K562 (cell line): Measurements from ENCODE around the gene PDZRN4. TPM values are rescaled to one million over a fixed set of nuclear protein-coding genes. Genes with fewer than 3 reads are reported as not detected.

Experiments used
- ATAC-seq: fragments of 200-7000 bp; cut with Tn5 transposase; 3 replicates; pipeline ENCODE4 v1.9.1; 2020; ENCODE audit warnings: moderate library complexity
- BruUV-seq: library from RNA; stranded (reverse); fragments of 400-500 nt; replicated peaks from 2 replicates; lab custom pipeline; 2021; lab: Mats Ljungman, UMichigan
- CTCF ChIA-PET: fragments of 300-600 bp; formaldehyde crosslinking; extraction: SDS; loops from one replicate; lab custom pipeline; 2021; ENCODE audit warnings: low intra/inter-chr PET ratio; lab: Yijun Ruan, JAX
- POLR2A ChIA-PET: fragments of 300-600, 350-650 bp; sonication (Branson Sonifier 250); formaldehyde crosslinking; extraction: SDS; loops from one replicate; lab custom pipeline; 2021; ENCODE audit warnings: antibody characterized with exemption, inconsistent platforms; lab: Yijun Ruan, JAX
- DNase-seq, 4 experiments: peaks; one replicate each; pipeline versions ENCODE4 v3.0.0 to v3.0.0-alpha.2; 2011 to 2018; ENCODE audit warnings: low spot score in 3 of 4, mixed read lengths in 3 of 4; ENCODE audit errors: extremely low read depth in 1 of 4
- FAIRE-seq: peaks from 2 replicates; lab custom pipeline; 2011; peaks lifted over from hg19 to GRCh38; lab: Jason Lieb, UNC
- H2AFZ ChIP-seq: 2 replicates; pipeline ENCODE4 v1.6.0; 2011; ENCODE audit warnings: low read depth, low read length, control low read depth, inconsistent platforms
- H3K27ac ChIP-seq: fragments of 200-600 bp; 3 replicates; pipeline ENCODE4 v1.8.0; 2011; ENCODE audit warnings: low read depth, mild to moderate bottlenecking, control low read depth, inconsistent platforms, low read length, moderate library complexity, mixed read lengths; ENCODE audit errors: extremely low read depth
- H3K27me3 ChIP-seq, 2 experiments: fragments of 300-600 bp in 1 of 2; 2 replicates in 1 of 2; 3 replicates in 1 of 2; pipeline versions ENCODE4 v1.6.0 to v1.8.0; 2011; ENCODE audit warnings: inconsistent platforms in 2 of 2, low read length in 2 of 2, mild to moderate bottlenecking in 1 of 2, mixed read lengths in 1 of 2, moderate library complexity in 1 of 2; ENCODE audit not compliant: control insufficient read depth in 2 of 2, insufficient read depth in 2 of 2
- H3K36me3 ChIP-seq: fragments of 300-600 bp; 3 replicates; pipeline ENCODE4 v1.8.0; 2011; ENCODE audit warnings: mild to moderate bottlenecking, low read length, inconsistent platforms; ENCODE audit not compliant: control insufficient read depth, insufficient read depth
- H3K4me1 ChIP-seq, 2 experiments: fragments of 200-600 bp in 1 of 2; replicated peaks in 1 of 2; 2 replicates in 1 of 2; 3 replicates in 1 of 2; pipeline versions ENCODE4 v1.5.1 to v1.8.0; 2011; ENCODE audit warnings: inconsistent platforms in 2 of 2, low read length in 2 of 2, mild to moderate bottlenecking in 1 of 2, mixed read lengths in 1 of 2, moderate library complexity in 1 of 2; ENCODE audit not compliant: control insufficient read depth in 2 of 2, insufficient read depth in 2 of 2
- H3K4me2 ChIP-seq: 2 replicates; pipeline ENCODE4 v1.6.1; 2011; ENCODE audit warnings: low read length, control low read depth, inconsistent platforms, mixed read lengths; ENCODE audit not compliant: insufficient read depth
- H3K4me3 ChIP-seq: fragments of 200-600 bp; sonication (generic), shearing (Covaris generic); 2 replicates; pipeline ENCODE4 v1.5.1; 2016; ENCODE audit warnings: control low read depth, inconsistent platforms
- H3K79me2 ChIP-seq: fragments of 200-600 bp; 3 replicates; pipeline ENCODE4 v1.8.0; 2011; ENCODE audit warnings: low read length, inconsistent platforms; ENCODE audit not compliant: control insufficient read depth, insufficient read depth
- H3K9ac ChIP-seq, 2 experiments: 2 replicates each; pipeline versions ENCODE4 v1.6.0 to v1.6.1; 2011; ENCODE audit warnings: low read depth in 2 of 2, low read length in 2 of 2, control low read depth in 1 of 2, inconsistent platforms in 1 of 2, mild to moderate bottlenecking in 1 of 2, mixed read lengths in 1 of 2; ENCODE audit not compliant: insufficient read depth in 1 of 2
- H3K9me1 ChIP-seq: one replicate; pipeline ENCODE4 v1.6.0; 2011; ENCODE audit warnings: inconsistent platforms, mild to moderate bottlenecking, low read length, moderate library complexity; ENCODE audit not compliant: control insufficient read depth, insufficient read depth
- H3K9me3 ChIP-seq: replicated peaks from 2 replicates; pipeline ENCODE4 v1.5.1; 2011; ENCODE audit warnings: low read depth, low read length, inconsistent platforms; ENCODE audit not compliant: control insufficient read depth, insufficient read depth
- H4K20me1 ChIP-seq: replicated peaks from 2 replicates; pipeline ENCODE4 v1.6.1; 2011; ENCODE audit warnings: low read length, inconsistent platforms, mixed read lengths; ENCODE audit not compliant: control insufficient read depth, insufficient read depth
- ATF1 ChIP-seq, 2 experiments: fragments of 450-650 bp in 1 of 2; IDR thresholded peaks; 2 replicates each; pipeline ENCODE4 v1.6.1; 2016; ENCODE audit warnings: missing compliant biosample characterization in 1 of 2, missing genetic modification characterization in 1 of 2
- GMEB1 ChIP-seq: fragments of 250-450 bp; sonication (Bioruptor Pico); IDR thresholded peaks from 2 replicates; pipeline ENCODE4 v1.4.0; 2020; ENCODE audit warnings: mild to moderate bottlenecking
- GTF2A2 ChIP-seq: IDR thresholded peaks from 2 replicates; pipeline ENCODE4 v1.6.1; 2016; ENCODE audit warnings: mild to moderate bottlenecking, missing genetic modification characterization, missing compliant biosample characterization
- HDAC3 ChIP-seq: fragments of 450-650 bp; IDR thresholded peaks from 2 replicates; pipeline ENCODE4 v1.6.1; 2018; ENCODE audit warnings: borderline replicate concordance, mild to moderate bottlenecking, moderate library complexity; ENCODE audit not compliant: partially characterized antibody
- PHTF2 ChIP-seq: fragments of 250-450 bp; sonication (Bioruptor Pico); IDR thresholded peaks from 2 replicates; pipeline ENCODE4 v1.5.0; 2021; ENCODE audit warnings: mild to moderate bottlenecking
- RFX5 ChIP-seq: IDR thresholded peaks from 2 replicates; pipeline ENCODE4 v1.6.1; 2011; ENCODE audit warnings: low read depth, mild to moderate bottlenecking, improper control_type of control experiment, low read length
- SAFB2 ChIP-seq: fragments of 200-400 bp; formaldehyde crosslinking; IDR thresholded peaks from 2 replicates; pipeline ENCODE4 v1.6.1; 2018; ENCODE audit warnings: borderline replicate concordance, low read length, low read depth, moderate library complexity; ENCODE audit not compliant: severe bottlenecking
- SAP30 ChIP-seq: fragments of 200-600 bp; sonication (generic); IDR thresholded peaks from 2 replicates; pipeline ENCODE4 v1.6.1; 2012; ENCODE audit warnings: borderline replicate concordance, low read depth, mild to moderate bottlenecking, moderate library complexity, low read length, control low read depth, inconsistent platforms; ENCODE audit not compliant: insufficient read depth, poor library complexity, severe bottlenecking
- SETDB1 ChIP-seq: IDR thresholded peaks from one replicate; pipeline ENCODE4 v1.6.1; 2012; ENCODE audit warnings: low read length, control low read depth, inconsistent platforms
- SNIP1 ChIP-seq: fragments of 450-650 bp; IDR thresholded peaks from 2 replicates; pipeline ENCODE4 v1.7.1; 2017; ENCODE audit warnings: low read depth, mild to moderate bottlenecking
- TAF7 ChIP-seq: fragments of 450-650 bp; IDR thresholded peaks from 2 replicates; pipeline ENCODE4 v1.6.1; 2016; ENCODE audit warnings: missing genetic modification characterization, missing compliant biosample characterization
- TCF15 ChIP-seq: fragments of 250-450 bp; sonication (Bioruptor Pico); IDR thresholded peaks from 2 replicates; pipeline ENCODE4 v1.8.0; 2022; ENCODE audit warnings: moderate library complexity, mild to moderate bottlenecking, inconsistent platforms
- WGBS: fragments of 100-300 bp; shearing (Covaris generic); methylation state at CpG from one replicate; pipeline ENCODE4 v1.1.6; 2016; ENCODE audit warnings: low coverage, mixed read lengths; ENCODE audit not compliant: insufficient coverage; ENCODE audit errors: missing lambda C conversion rate; 5-methylcytosine and 5-hydroxymethylcytosine counted together
- in situ Hi-C: fragments of 300-500 bp; cut with MboI; formaldehyde crosslinking; loops from 4 replicates; pipeline ENCODE4 v1.15.0; 2018; ENCODE audit warnings: inconsistent platforms, mixed read lengths
- intact Hi-C: fragments of 100-400 bp; cut with micrococcal nuclease; formaldehyde crosslinking; loops from 2 replicates; pipeline ENCODE4 v1.14.2; 2022
- polyA plus RNA-seq, 8 experiments: library from polyadenylated mRNA; depleted of rRNA in 4 of 8; stranded (reverse) in 5 of 8; unstranded in 3 of 8; fragments of >200 nt; fragmentation: Nextera tagmentation in 2 of 8; fragmentation: Illumina TruSeq in 1 of 8; extraction: Ambion mirVana in 2 of 8; extraction: Trizol in 1 of 8; gene quantifications; 2 replicates each; pipeline versions ENCODE4 v1.2.1 to v1.2.3, GENCODE V29; 2011 to 2014; ENCODE audit warnings: inconsistent platforms in 1 of 8, missing spikeins in 1 of 8
- total RNA-seq, 7 experiments: library from RNA; depleted of rRNA in 6 of 7; stranded (reverse); fragments of >200 nt in 6 of 7; fragmentation: Illumina TruSeq in 2 of 7; extraction: Trizol in 2 of 7; gene quantifications; 2 replicates each; pipeline versions ENCODE4 v1.2.1 to v1.2.3, GENCODE V29; 2011 to 2021; ENCODE audit warnings: low replicate concordance in 1 of 7

Gene PDZRN4
- total and polyA plus RNA-seq, 9 of the 15 experiments (the other 6 are each of a cell fraction or from before 2014, with no cell fraction given), result not detected

GRCh38 chr12:41325336-41325735 is 137.2 kb downstream of the PDZRN4 start:
- CTCF ChIA-PET, result no interaction called here

GRCh38 chr12:41327096-41327895 is 139.2 kb downstream of the PDZRN4 start:
- DNase-seq, result no peak
- intact Hi-C loops, result no loop called here
- POLR2A ChIA-PET, result no interaction called here
- H3K27me3 ChIP-seq, result no peaks in the 10 kb centered on the region
- ATAC-seq, result no peak
- no peaks in the 10 kb centered on the region for H3K9me1 ChIP-seq
- WGBS, result 0% methylated on average over 4 of the region's 4 CpGs
- H3K9me3 ChIP-seq, result no peaks in the 10 kb centered on the region
- BruUV-seq, result no TSS peak
- no peaks in the 10 kb centered on the region for H3K36me3 ChIP-seq
- H3K79me2 ChIP-seq, result no peaks in the 10 kb centered on the region
- FAIRE-seq, result no peak
- CTCF ChIA-PET, result no interaction called here
- no peak overlapping the region for H3K4me3 ChIP-seq
- H3K9ac ChIP-seq, result no peak overlapping the region
- no peak overlapping the region for H2AFZ ChIP-seq
- H3K4me2 ChIP-seq, result no peak overlapping the region
- in situ Hi-C loops, result no loop called here
- no peaks in the 10 kb centered on the region for H4K20me1 ChIP-seq
- no peaks in the 10 kb centered on the region for H3K4me1 ChIP-seq
- no peak overlapping the region for H3K27ac ChIP-seq
- no peak for TF ChIP-seq SAP30
- no peak for TF ChIP-seq GTF2A2 (tag)
- no peak for TF ChIP-seq HDAC3
- TF ChIP-seq SAFB2, result no peak
- TF ChIP-seq GMEB1 (CRISPR knock-in tag), result no peak
- TF ChIP-seq RFX5, result no peak
- no peak for TF ChIP-seq SETDB1
- TF ChIP-seq SNIP1, result no peak
- TF ChIP-seq TAF7, result no peak
- no peak for TF ChIP-seq PHTF2 (CRISPR knock-in tag)
- TF ChIP-seq TCF15, result no peak

More at GRCh38 chr12:41325336-41325735, 137.2 kb downstream of the PDZRN4 start:
- H3K27ac ChIP-seq, result no peak overlapping the region
- no peak overlapping the region for H2AFZ ChIP-seq
- BruUV-seq, result no TSS peak
- H3K36me3 ChIP-seq, result no peaks in the 10 kb centered on the region
- DNase-seq (no peak), ATAC-seq (no peak), FAIRE-seq (no peak)
- no peaks in the 10 kb centered on the region for H3K79me2 ChIP-seq
- no peak overlapping the region for H3K4me2 ChIP-seq
- H3K27me3 ChIP-seq, result no peaks in the 10 kb centered on the region
- H3K9me1 ChIP-seq, result no peaks in the 10 kb centered on the region
- POLR2A ChIA-PET, result no interaction called here
- in situ Hi-C loops, result no loop called here
- intact Hi-C loops, result no loop called here
- no peak overlapping the region for H3K9ac ChIP-seq
- no peak overlapping the region for H3K4me3 ChIP-seq
- 2% methylated on average over 3 of the region's 3 CpGs for WGBS
- no peaks in the 10 kb centered on the region for H4K20me1 ChIP-seq
- H3K4me1 ChIP-seq, result no peaks in the 10 kb centered on the region
- no peak for TF ChIP-seq ATF1 (CRISPR knock-in tag; IDR thresholded peaks at IDR 0.05)
- no peak for TF ChIP-seq ATF1 (tag; IDR thresholded peaks at IDR 0.05)
- no peaks in the 10 kb centered on the region for H3K9me3 ChIP-seq
